Keratinocyte (primary cell): ENCODE measurements around the gene INTU. TPM values are rescaled to one million over a fixed set of nuclear protein-coding genes. Genes with fewer than 3 reads are reported as not detected.

ENCODE experiments used
- DNase-seq: peaks from one replicate; pipeline ENCODE4 v3.0.0-alpha.2; 2011; ENCODE audit warnings: low read depth, missing footprints, low spot score
- FAIRE-seq: peaks from 2 replicates; lab custom pipeline; 2011; peaks lifted over from hg19 to GRCh38; lab: Jason Lieb, UNC
- H2AFZ ChIP-seq: 2 replicates; pipeline ENCODE4 v1.6.0; 2012; ENCODE audit warnings: low read length, control low read depth, inconsistent platforms; ENCODE audit not compliant: control insufficient read depth
- H3K27ac ChIP-seq: 2 replicates; pipeline ENCODE4 v1.5.1; 2011; ENCODE audit warnings: low read length; ENCODE audit not compliant: control insufficient read depth, insufficient read depth
- H3K27me3 ChIP-seq: 3 replicates; pipeline ENCODE4 v1.6.0; 2011; ENCODE audit warnings: low read length; ENCODE audit not compliant: control insufficient read depth, insufficient read depth; ENCODE audit errors: extremely low read depth
- H3K36me3 ChIP-seq, 2 experiments: 2 replicates in 1 of 2; 3 replicates in 1 of 2; pipeline ENCODE4 v1.5.1; 2011; ENCODE audit warnings: low read length in 2 of 2, mild to moderate bottlenecking in 1 of 2; ENCODE audit not compliant: control insufficient read depth in 2 of 2, insufficient read depth in 2 of 2; ENCODE audit errors: extremely low read depth in 1 of 2
- H3K4me1 ChIP-seq: 3 replicates; pipeline ENCODE4 v1.5.1; 2011; ENCODE audit warnings: low read length; ENCODE audit not compliant: control insufficient read depth, insufficient read depth; ENCODE audit errors: extremely low read depth
- H3K4me2 ChIP-seq: 3 replicates; pipeline ENCODE4 v1.6.0; 2011; ENCODE audit warnings: low read depth, low read length; ENCODE audit not compliant: control insufficient read depth, insufficient read depth; ENCODE audit errors: extremely low read depth
- H3K4me3 ChIP-seq, 3 experiments: fragments of 200-600 bp in 1 of 3; sonication (generic) in 1 of 3; 2 replicates in 2 of 3; 3 replicates in 1 of 3; pipeline ENCODE4 v1.5.1; 2011 to 2016; ENCODE audit warnings: low read length in 3 of 3, mild to moderate bottlenecking in 3 of 3, control low read depth in 2 of 3, inconsistent platforms in 1 of 3, low read depth in 1 of 3, mixed read lengths in 1 of 3, mixed run types in 1 of 3, moderate library complexity in 1 of 3; ENCODE audit not compliant: control insufficient read depth in 2 of 3, insufficient read depth in 2 of 3; ENCODE audit errors: extremely low read depth in 1 of 3
- H3K79me2 ChIP-seq: 2 replicates; pipeline ENCODE4 v1.6.0; 2012; ENCODE audit warnings: low read length; ENCODE audit not compliant: control insufficient read depth, insufficient read depth
- H3K9ac ChIP-seq: 3 replicates; pipeline ENCODE4 v1.6.0; 2011; ENCODE audit warnings: low read length; ENCODE audit not compliant: control insufficient read depth, insufficient read depth; ENCODE audit errors: extremely low read depth
- H3K9me1 ChIP-seq: 3 replicates; pipeline ENCODE4 v1.6.0; 2011; ENCODE audit warnings: low read length; ENCODE audit not compliant: control insufficient read depth, insufficient read depth; ENCODE audit errors: extremely low read depth
- H3K9me3 ChIP-seq: 2 replicates; pipeline ENCODE4 v1.5.1; 2012; ENCODE audit warnings: low read depth, low read length; ENCODE audit not compliant: control insufficient read depth
- H4K20me1 ChIP-seq: 3 replicates; pipeline ENCODE4 v1.6.0; 2011; ENCODE audit warnings: low read length; ENCODE audit not compliant: control insufficient read depth, insufficient read depth; ENCODE audit errors: extremely low read depth
- EZH2 ChIP-seq: IDR thresholded peaks from one replicate; pipeline ENCODE4 v1.6.1; 2012; ENCODE audit warnings: inconsistent platforms, mild to moderate bottlenecking, low read length, moderate library complexity
- dilution Hi-C: fragments of 300-500 bp; cut with MboI; formaldehyde crosslinking; loops from one replicate; pipeline ENCODE4 v1.7.0; 2020; ENCODE audit warnings: low sequenced_read_pairs; ENCODE audit not compliant: extremely low pct_ligation_motif_present
- polyA plus RNA-seq, 5 experiments: library from polyadenylated mRNA; depleted of rRNA in 3 of 5; stranded (reverse) in 3 of 5; stranded (forward) in 1 of 5; unstranded in 1 of 5; fragments of >200 nt; gene quantifications; 1 replicate in 1 of 5; 2 replicates in 3 of 5; 3 replicates in 1 of 5; pipeline versions ENCODE4 v1.2.1 to v1.2.3, GENCODE V29; 2011 to 2012; ENCODE audit warnings: missing spikeins in 2 of 5, low read depth in 1 of 5, low replicate concordance in 1 of 5
- TF ChIP-seq, protein P1 (sequence below), 3 experiments: IDR thresholded peaks in 1 of 3; conservative IDR thresholded peaks in 1 of 3; optimal IDR thresholded peaks in 1 of 3; 2 replicates in 2 of 3; 3 replicates in 1 of 3; pipeline versions ENCODE3 to v1.5.1; 2011; ENCODE audit warnings: low read length in 3 of 3, mild to moderate bottlenecking in 3 of 3, moderate library complexity in 2 of 3, control low read depth in 1 of 3, inconsistent platforms in 1 of 3; ENCODE audit not compliant: insufficient read depth in 2 of 3; ENCODE audit errors: extremely low read depth in 1 of 3

Gene INTU
- polyA plus RNA-seq, 1 donor (not counting 4 experiments of a cell fraction or from before 2014, with no cell fraction given) = 5.0 TPM

DNA sequence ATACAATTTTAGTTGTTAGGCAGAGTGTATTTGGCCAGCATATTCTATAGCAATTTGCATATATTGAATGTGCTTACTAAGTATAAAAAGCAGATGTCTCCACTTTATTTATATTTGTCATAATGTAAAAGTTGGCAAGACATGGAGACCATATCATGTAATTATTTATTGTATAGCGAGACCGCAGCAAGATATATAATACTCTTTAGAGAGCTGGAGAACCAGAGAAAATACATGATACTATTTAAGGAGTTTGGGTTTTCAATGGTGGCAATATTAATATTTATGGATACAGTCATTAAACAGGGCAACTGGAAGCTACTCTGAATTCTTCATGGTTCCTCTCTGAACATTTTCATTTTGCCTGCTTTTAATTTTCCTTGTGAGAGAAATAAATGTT lies 35.0 kb downstream of the INTU start:
- no peak for DNase-seq
- Histone ChIP-seq H3K27ac (no peak overlapping the region), H3K9ac (no peak overlapping the region), H3K79me2 (no peaks in the 10 kb centered on the region), H4K20me1 (no peaks in the 10 kb centered on the region), H3K4me2 (no peak overlapping the region), H3K36me3 (no peaks in the 10 kb centered on the region), H3K4me1 (no peaks in the 10 kb centered on the region), H3K9me1 (no peaks in the 10 kb centered on the region), H3K9me3 (no peaks in the 10 kb centered on the region), H3K27me3 (no peaks in the 10 kb centered on the region), H3K4me3 (no peak overlapping the region), H2AFZ (no peak overlapping the region)
- dilution Hi-C loops = no loop called here
- FAIRE-seq = no peak
- no peak for TF ChIP-seq EZH2
- TF ChIP-seq, protein P1, sequence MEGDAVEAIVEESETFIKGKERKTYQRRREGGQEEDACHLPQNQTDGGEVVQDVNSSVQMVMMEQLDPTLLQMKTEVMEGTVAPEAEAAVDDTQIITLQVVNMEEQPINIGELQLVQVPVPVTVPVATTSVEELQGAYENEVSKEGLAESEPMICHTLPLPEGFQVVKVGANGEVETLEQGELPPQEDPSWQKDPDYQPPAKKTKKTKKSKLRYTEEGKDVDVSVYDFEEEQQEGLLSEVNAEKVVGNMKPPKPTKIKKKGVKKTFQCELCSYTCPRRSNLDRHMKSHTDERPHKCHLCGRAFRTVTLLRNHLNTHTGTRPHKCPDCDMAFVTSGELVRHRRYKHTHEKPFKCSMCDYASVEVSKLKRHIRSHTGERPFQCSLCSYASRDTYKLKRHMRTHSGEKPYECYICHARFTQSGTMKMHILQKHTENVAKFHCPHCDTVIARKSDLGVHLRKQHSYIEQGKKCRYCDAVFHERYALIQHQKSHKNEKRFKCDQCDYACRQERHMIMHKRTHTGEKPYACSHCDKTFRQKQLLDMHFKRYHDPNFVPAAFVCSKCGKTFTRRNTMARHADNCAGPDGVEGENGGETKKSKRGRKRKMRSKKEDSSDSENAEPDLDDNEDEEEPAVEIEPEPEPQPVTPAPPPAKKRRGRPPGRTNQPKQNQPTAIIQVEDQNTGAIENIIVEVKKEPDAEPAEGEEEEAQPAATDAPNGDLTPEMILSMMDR (optimal IDR thresholded peaks at IDR 0.05 in 1 of 3, IDR thresholded peaks at IDR 0.05 in 1 of 3, conservative IDR thresholded peaks at IDR 0.05 in 1 of 3; ENCODE audit: extremely low read depth in 1 of 3, insufficient read depth in 2 of 3, low read length in 3 of 3) = no peak

DNA sequence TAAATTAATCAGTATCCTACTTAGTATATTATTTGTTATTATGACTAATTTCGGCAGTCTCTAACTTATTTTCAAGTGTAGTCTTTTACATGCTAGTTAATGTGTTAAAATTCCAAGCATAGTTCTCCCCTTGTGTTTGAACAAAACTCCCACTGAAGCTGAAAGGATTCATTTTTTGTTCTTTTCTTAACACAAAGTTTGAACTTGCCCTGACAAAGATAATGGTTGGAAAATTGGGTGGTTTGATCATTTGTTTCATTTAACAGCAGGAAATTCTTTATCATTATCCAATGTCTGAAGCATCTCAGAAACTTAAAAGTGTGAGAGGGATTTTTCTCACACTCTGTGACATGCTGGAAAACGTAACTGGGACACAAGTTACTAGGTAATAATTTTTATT lies 36.0 kb downstream of the INTU start:
- Histone ChIP-seq H3K9ac (no peak overlapping the region), H3K27ac (no peak overlapping the region), H3K9me3 (no peaks in the 10 kb centered on the region), H3K4me2 (no peak overlapping the region), H3K79me2 (no peaks in the 10 kb centered on the region), H3K36me3 (no peaks in the 10 kb centered on the region), H3K4me3 (no peak overlapping the region), H3K9me1 (no peaks in the 10 kb centered on the region), H3K4me1 (no peaks in the 10 kb centered on the region), H2AFZ (no peak overlapping the region), H3K27me3 (no peaks in the 10 kb centered on the region), H4K20me1 (no peaks in the 10 kb centered on the region)
- dilution Hi-C loops = no loop called here
- DNase-seq = no peak
- no peak for FAIRE-seq
- TF ChIP-seq, protein P1 (optimal IDR thresholded peaks at IDR 0.05 in 1 of 3, IDR thresholded peaks at IDR 0.05 in 1 of 3, conservative IDR thresholded peaks at IDR 0.05 in 1 of 3; ENCODE audit: extremely low read depth in 1 of 3, insufficient read depth in 2 of 3, low read length in 3 of 3) = no peak
- no peak for TF ChIP-seq EZH2
